ENCODE measurements around the gene FGF12.

Gene FGF12

DNA sequence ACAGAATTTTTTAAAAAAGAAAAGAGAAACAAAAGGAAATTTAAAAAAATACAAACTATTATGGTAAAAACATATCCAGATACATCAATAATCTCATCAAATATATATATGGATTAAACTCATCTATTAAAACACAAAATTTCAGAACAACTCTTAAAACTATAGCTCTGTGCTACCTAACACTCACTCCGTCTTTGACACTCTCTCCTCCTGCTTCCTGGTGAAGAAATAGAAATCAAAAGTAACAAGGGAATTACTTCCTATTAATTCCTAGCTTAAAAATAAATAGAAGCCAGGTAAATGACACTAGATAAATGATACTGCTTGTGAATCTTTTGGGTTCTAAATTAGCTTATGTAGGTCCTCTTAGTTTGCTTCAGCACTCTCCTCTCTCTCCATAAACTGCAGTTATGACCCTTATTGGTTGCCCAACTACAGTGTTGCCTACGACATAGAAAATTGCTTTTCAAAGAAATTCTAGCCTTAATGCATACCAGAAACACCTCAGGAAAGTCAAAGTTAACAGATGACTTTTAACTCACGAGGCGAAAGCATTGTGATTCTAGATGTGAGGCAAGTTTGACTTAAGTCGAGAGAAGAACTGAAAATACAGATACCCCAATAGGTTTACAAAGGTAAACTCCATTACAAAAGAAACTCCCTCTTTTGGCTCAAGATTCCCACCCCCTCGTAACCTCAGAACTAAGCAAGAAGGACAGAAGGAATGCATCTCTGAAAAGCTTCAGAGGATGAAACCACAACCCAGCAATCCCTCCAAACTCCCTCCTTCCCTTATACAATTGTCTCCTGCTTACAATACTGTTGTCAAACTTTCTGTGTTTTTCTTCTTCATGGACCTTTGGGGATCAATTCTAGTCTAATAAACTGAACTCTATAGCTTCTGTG, 394.7 kb downstream of the FGF12 start:
- DNase-seq (ENCODE audit: low spot score): no peak
- H2BK15ac ChIP-seq (ENCODE audit: low read length): no peak overlapping the region

DNA sequence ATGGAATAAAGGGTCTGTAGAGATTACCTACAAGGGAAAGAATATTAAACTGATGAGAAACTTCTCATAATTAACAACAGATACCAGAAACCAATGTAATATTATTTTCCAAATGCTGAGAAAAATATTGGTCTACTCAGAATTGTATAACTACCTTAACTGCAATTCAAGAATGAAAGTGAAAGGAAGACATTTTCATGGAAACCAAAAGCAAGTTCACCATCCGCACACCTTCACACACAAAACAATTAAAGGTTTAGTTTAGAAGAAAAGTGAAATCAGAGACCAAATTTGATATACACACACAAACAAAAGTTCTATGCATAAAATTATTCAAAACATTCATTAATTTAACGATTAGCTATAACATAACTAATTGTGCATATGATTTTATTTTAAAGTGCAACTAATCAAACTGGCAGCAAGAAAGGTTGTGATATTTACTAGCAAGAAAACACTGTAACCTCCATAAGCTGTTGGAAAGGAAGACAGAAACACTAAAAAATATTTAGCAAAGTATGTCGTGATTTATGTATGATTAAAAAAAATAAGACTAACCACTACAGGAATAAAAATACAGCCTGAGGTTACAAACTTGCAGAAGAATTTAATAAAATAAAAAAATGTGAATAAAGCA, 395.5 kb downstream of the FGF12 start:
- no peak overlapping the region for H2AFZ ChIP-seq (ENCODE audit: low read length)
- no peak overlapping the region for H3K23ac ChIP-seq (ENCODE audit: low read depth, low read length, poor library complexity)
- H3K4me2 ChIP-seq (ENCODE audit: insufficient read depth, low read length, poor library complexity, severe bottlenecking): no peak overlapping the region
- H3K9me3 ChIP-seq (replicated peaks in 1 of 2; ENCODE audit: control insufficient read depth in 2 of 2, insufficient read depth in 1 of 2, low read depth in 1 of 2, low read length in 2 of 2): no peaks in the 10 kb centered on the region
- no peak overlapping the region for H3K4me3 ChIP-seq (ENCODE audit: low read length in 2 of 2)
- no peak overlapping the region for H3K14ac ChIP-seq (ENCODE audit: low read length)
- no peak for DNase-seq (ENCODE audit: low spot score)
- no peaks in the 10 kb centered on the region for H3K36me3 ChIP-seq (replicated peaks in 1 of 2; ENCODE audit: control insufficient read depth in 2 of 2, insufficient read depth in 2 of 2, low read length in 2 of 2)
- H2AK5ac ChIP-seq (ENCODE audit: low read depth, low read length): no peak overlapping the region
- H3K79me1 ChIP-seq (ENCODE audit: low read depth, low read length): no peaks in the 10 kb centered on the region
- H4K8ac ChIP-seq (ENCODE audit: low read depth, low read length): no peak overlapping the region
- no peak overlapping the region for H3K9ac ChIP-seq (ENCODE audit: low read depth, low read length, poor library complexity)
- no peak overlapping the region for H2BK12ac ChIP-seq (ENCODE audit: low read length)
- no peak overlapping the region for H3K18ac ChIP-seq (ENCODE audit: low read length)
- WGBS, 2 donors (ENCODE audit: extremely low coverage in 2 of 2, insufficient read length in 2 of 2, insufficient replicate concordance in 1 of 2): 100% methylated on average over 1 of the region's 3 CpGs; no CpG with 5 or more reads in 1 of the 2 donors
- no peak overlapping the region for H2BK5ac ChIP-seq (ENCODE audit: low read length)
- no peak overlapping the region for H3K27ac ChIP-seq (replicated peaks; ENCODE audit: low read length)
- no peak overlapping the region for H2BK120ac ChIP-seq (ENCODE audit: low read depth, low read length)
- H3K4ac ChIP-seq (ENCODE audit: low read length): no peak overlapping the region
- peaks cover 2 to 3% of the 10 kb centered on the region in 2 donors for H3K4me1 ChIP-seq (ENCODE audit: control insufficient read depth in 2 of 2, insufficient read depth in 1 of 2, low read depth in 1 of 2, low read length in 2 of 2)
- no peaks in the 10 kb centered on the region for H3K27me3 ChIP-seq (ENCODE audit: control insufficient read depth in 3 of 3, insufficient read depth in 3 of 3, low read depth in 1 of 3, low read length in 3 of 3)
- H2BK15ac ChIP-seq (ENCODE audit: low read length): no peak overlapping the region
- H4K91ac ChIP-seq (ENCODE audit: low read depth, low read length, poor library complexity): no peak overlapping the region

More for the DNA sequence above, 394.7 kb downstream of the FGF12 start:
- Histone ChIP-seq H3K27me3 (ENCODE audit: control insufficient read depth in 3 of 3, insufficient read depth in 3 of 3, low read depth in 1 of 3, low read length in 3 of 3) (no peaks in the 10 kb centered on the region), H3K4me1 (ENCODE audit: control insufficient read depth in 2 of 2, insufficient read depth in 1 of 2, low read depth in 1 of 2, low read length in 2 of 2) (peaks cover 2 to 3% of the 10 kb centered on the region in 2 donors), H2BK12ac (ENCODE audit: low read length) (no peak overlapping the region), H3K9ac (ENCODE audit: low read depth, low read length, poor library complexity) (no peak overlapping the region), H4K91ac (ENCODE audit: low read depth, low read length, poor library complexity) (no peak overlapping the region), H2BK5ac (ENCODE audit: low read length) (no peak overlapping the region), H3K4me2 (ENCODE audit: insufficient read depth, low read length, poor library complexity, severe bottlenecking) (no peak overlapping the region), H2BK120ac (ENCODE audit: low read depth, low read length) (no peak overlapping the region), H3K79me1 (ENCODE audit: low read depth, low read length) (no peaks in the 10 kb centered on the region), H3K23ac (ENCODE audit: low read depth, low read length, poor library complexity) (no peak overlapping the region), H3K27ac (replicated peaks; ENCODE audit: low read length) (no peak overlapping the region), H3K4ac (ENCODE audit: low read length) (no peak overlapping the region), H3K36me3 (replicated peaks in 1 of 2; ENCODE audit: control insufficient read depth in 2 of 2, insufficient read depth in 2 of 2, low read length in 2 of 2) (no peaks in the 10 kb centered on the region), H2AK5ac (ENCODE audit: low read depth, low read length) (no peak overlapping the region), H3K4me3 (ENCODE audit: low read length in 2 of 2) (no peak overlapping the region), H3K9me3 (replicated peaks in 1 of 2; ENCODE audit: control insufficient read depth in 2 of 2, insufficient read depth in 1 of 2, low read depth in 1 of 2, low read length in 2 of 2) (no peaks in the 10 kb centered on the region), H4K8ac (ENCODE audit: low read depth, low read length) (no peak overlapping the region), H2AFZ (ENCODE audit: low read length) (no peak overlapping the region), H3K14ac (ENCODE audit: low read length) (no peak overlapping the region), H3K18ac (ENCODE audit: low read length) (no peak overlapping the region)
- WGBS, 2 donors (ENCODE audit: extremely low coverage in 2 of 2, insufficient read length in 2 of 2, insufficient replicate concordance in 1 of 2): no CpG with 5 or more reads among the region's 6 CpGs

DNA sequence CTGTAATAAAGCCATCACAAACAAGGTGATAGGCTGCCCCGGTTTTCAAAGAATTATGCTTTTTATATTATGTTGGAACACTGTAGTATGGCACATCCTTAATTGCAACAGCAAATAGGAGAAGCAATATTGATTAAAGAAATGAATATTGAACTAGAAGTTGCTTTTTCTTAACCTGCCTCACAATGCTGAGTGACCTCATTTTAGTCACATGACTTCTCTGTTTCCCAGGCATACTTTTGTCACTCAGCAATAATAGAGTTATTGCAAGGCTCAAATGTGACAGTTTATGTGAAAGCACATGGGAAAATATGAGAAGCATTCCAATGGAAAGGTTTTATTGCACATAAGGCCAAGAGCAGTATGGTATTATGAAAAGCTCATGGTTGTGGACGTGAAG, 400.7 kb downstream of the FGF12 start:
- Histone ChIP-seq H3K27ac (replicated peaks; ENCODE audit: low read length) (no peak overlapping the region), H4K91ac (ENCODE audit: low read depth, low read length, poor library complexity) (no peak overlapping the region), H3K4me1 (ENCODE audit: control insufficient read depth in 2 of 2, insufficient read depth in 1 of 2, low read depth in 1 of 2, low read length in 2 of 2) (no peaks in the 10 kb centered on the region), H2AFZ (ENCODE audit: low read length) (no peak overlapping the region), H3K4ac (ENCODE audit: low read length) (no peak overlapping the region), H3K27me3 (ENCODE audit: control insufficient read depth in 3 of 3, insufficient read depth in 3 of 3, low read depth in 1 of 3, low read length in 3 of 3) (no peaks in the 10 kb centered on the region), H3K4me2 (ENCODE audit: insufficient read depth, low read length, poor library complexity, severe bottlenecking) (no peak overlapping the region), H2AK5ac (ENCODE audit: low read depth, low read length) (no peak overlapping the region), H3K9ac (ENCODE audit: low read depth, low read length, poor library complexity) (no peak overlapping the region), H3K9me3 (replicated peaks in 1 of 2; ENCODE audit: control insufficient read depth in 2 of 2, insufficient read depth in 1 of 2, low read depth in 1 of 2, low read length in 2 of 2) (no peaks in the 10 kb centered on the region), H2BK12ac (ENCODE audit: low read length) (no peak overlapping the region), H3K36me3 (replicated peaks in 1 of 2; ENCODE audit: control insufficient read depth in 2 of 2, insufficient read depth in 2 of 2, low read length in 2 of 2) (no peaks in the 10 kb centered on the region), H3K79me1 (ENCODE audit: low read depth, low read length) (no peaks in the 10 kb centered on the region), H3K14ac (ENCODE audit: low read length) (no peak overlapping the region), H2BK120ac (ENCODE audit: low read depth, low read length) (no peak overlapping the region), H3K23ac (ENCODE audit: low read depth, low read length, poor library complexity) (no peak overlapping the region), H3K18ac (ENCODE audit: low read length) (no peak overlapping the region), H2BK15ac (ENCODE audit: low read length) (no peak overlapping the region), H4K8ac (ENCODE audit: low read depth, low read length) (no peak overlapping the region), H3K4me3 (ENCODE audit: low read length in 2 of 2) (no peak overlapping the region), H2BK5ac (ENCODE audit: low read length) (no peak overlapping the region)
- no CpG with 5 or more reads among the region's 2 CpGs for WGBS, 2 donors (ENCODE audit: extremely low coverage in 2 of 2, insufficient read length in 2 of 2, insufficient replicate concordance in 1 of 2)
- DNase-seq (ENCODE audit: low spot score): no peak

DNA sequence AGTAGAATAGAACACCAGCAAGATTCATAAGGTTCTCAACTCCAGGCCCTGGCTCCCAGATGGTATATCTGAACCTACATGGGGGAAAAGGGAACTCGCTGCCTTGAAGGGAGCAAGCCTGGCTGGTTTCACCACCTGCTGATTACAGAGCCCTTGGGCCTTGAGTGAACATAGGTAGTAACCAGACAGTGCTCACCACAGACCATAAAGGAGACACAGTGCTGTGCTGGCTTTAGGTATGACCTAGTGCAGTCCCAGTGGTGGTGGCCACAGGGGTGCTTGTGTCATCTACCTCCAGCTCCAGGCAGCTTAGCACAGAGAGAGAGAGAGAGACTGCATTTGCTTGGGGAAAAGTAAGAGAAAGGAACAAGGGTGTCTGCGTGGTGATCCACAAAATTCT, 409.8 kb downstream of the FGF12 start:
- no peak overlapping the region for H3K14ac ChIP-seq (ENCODE audit: low read length)
- DNase-seq (ENCODE audit: low spot score): no peak
- H4K8ac ChIP-seq (ENCODE audit: low read depth, low read length): no peak overlapping the region
- no peak overlapping the region for H3K4me3 ChIP-seq (ENCODE audit: low read length in 2 of 2)
- no peak overlapping the region for H3K4ac ChIP-seq (ENCODE audit: low read length)
- no peaks in the 10 kb centered on the region for H3K36me3 ChIP-seq (replicated peaks in 1 of 2; ENCODE audit: control insufficient read depth in 2 of 2, insufficient read depth in 2 of 2, low read length in 2 of 2)
- H3K9ac ChIP-seq (ENCODE audit: low read depth, low read length, poor library complexity): no peak overlapping the region
- no peak overlapping the region for H4K91ac ChIP-seq (ENCODE audit: low read depth, low read length, poor library complexity)
- H3K4me2 ChIP-seq (ENCODE audit: insufficient read depth, low read length, poor library complexity, severe bottlenecking): no peak overlapping the region
- no peak overlapping the region for H2BK12ac ChIP-seq (ENCODE audit: low read length)
- H2BK120ac ChIP-seq (ENCODE audit: low read depth, low read length): no peak overlapping the region
- no peak overlapping the region for H2BK5ac ChIP-seq (ENCODE audit: low read length)
- H3K79me1 ChIP-seq (ENCODE audit: low read depth, low read length): no peaks in the 10 kb centered on the region
- H2AK5ac ChIP-seq (ENCODE audit: low read depth, low read length): no peak overlapping the region
- no CpG with 5 or more reads among the region's 2 CpGs for WGBS, 2 donors (ENCODE audit: extremely low coverage in 2 of 2, insufficient read length in 2 of 2, insufficient replicate concordance in 1 of 2)
- H3K18ac ChIP-seq (ENCODE audit: low read length): no peak overlapping the region
- no peak overlapping the region for H2BK15ac ChIP-seq (ENCODE audit: low read length)
- no peaks in the 10 kb centered on the region for H3K9me3 ChIP-seq (replicated peaks in 1 of 2; ENCODE audit: control insufficient read depth in 2 of 2, insufficient read depth in 1 of 2, low read depth in 1 of 2, low read length in 2 of 2)
- H3K23ac ChIP-seq (ENCODE audit: low read depth, low read length, poor library complexity): no peak overlapping the region
- H3K4me1 ChIP-seq (ENCODE audit: control insufficient read depth in 2 of 2, insufficient read depth in 1 of 2, low read depth in 1 of 2, low read length in 2 of 2): no peaks in the 10 kb centered on the region
- H3K27ac ChIP-seq (replicated peaks; ENCODE audit: low read length): no peak overlapping the region
- no peak overlapping the region for H2AFZ ChIP-seq (ENCODE audit: low read length)
- H3K27me3 ChIP-seq (ENCODE audit: control insufficient read depth in 3 of 3, insufficient read depth in 3 of 3, low read depth in 1 of 3, low read length in 3 of 3): no peaks in the 10 kb centered on the region
